PC-9 (cell line): ENCODE results near the gene FTL.

Source experiments
- EZH2 ChIP-seq: fragments of 200-600 bp; sonication (generic); IDR thresholded peaks from 2 replicates; pipeline ENCODE4 v1.8.0; 2017; ENCODE audit warnings: antibody characterized with exemption, low read depth
- TF ChIP-seq, protein P1 (sequence below): fragments of 200-600 bp; sonication (generic); conservative IDR thresholded peaks from 2 replicates; pipeline ENCODE4 v1.6.1; 2017; ENCODE audit warnings: mixed run types, antibody characterized with exemption, mild to moderate bottlenecking, moderate library complexity

DNA sequence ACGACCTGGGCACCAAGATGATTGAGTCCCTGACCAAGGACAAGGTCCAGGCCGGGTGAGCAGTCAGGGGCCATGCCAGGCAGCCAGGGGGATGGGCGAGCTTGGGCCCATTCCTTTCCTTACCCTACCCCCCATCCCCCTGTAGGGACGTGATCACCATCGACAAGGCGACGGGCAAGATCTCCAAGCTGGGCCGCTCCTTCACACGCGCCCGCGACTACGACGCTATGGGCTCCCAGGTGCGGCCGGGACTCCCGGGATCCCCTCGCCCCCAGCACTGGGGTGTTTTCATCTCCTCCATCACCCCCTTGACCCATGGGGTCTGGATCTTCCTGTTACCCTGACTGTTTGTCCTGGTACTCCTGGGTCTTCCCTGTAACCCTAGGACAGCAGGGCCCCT, 44.7 kb downstream of the FTL start:
- TF ChIP-seq, protein P1, sequence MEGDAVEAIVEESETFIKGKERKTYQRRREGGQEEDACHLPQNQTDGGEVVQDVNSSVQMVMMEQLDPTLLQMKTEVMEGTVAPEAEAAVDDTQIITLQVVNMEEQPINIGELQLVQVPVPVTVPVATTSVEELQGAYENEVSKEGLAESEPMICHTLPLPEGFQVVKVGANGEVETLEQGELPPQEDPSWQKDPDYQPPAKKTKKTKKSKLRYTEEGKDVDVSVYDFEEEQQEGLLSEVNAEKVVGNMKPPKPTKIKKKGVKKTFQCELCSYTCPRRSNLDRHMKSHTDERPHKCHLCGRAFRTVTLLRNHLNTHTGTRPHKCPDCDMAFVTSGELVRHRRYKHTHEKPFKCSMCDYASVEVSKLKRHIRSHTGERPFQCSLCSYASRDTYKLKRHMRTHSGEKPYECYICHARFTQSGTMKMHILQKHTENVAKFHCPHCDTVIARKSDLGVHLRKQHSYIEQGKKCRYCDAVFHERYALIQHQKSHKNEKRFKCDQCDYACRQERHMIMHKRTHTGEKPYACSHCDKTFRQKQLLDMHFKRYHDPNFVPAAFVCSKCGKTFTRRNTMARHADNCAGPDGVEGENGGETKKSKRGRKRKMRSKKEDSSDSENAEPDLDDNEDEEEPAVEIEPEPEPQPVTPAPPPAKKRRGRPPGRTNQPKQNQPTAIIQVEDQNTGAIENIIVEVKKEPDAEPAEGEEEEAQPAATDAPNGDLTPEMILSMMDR = no peak
- no peak for TF ChIP-seq EZH2
